Activated CD4-positive, CD25-positive, alpha-beta regulatory T cell treated with anti-CD3 and anti-CD28 coated beads, Interleukin-2, amount 50 U/mL, for 16 hours (primary cell): ENCODE data around the gene YDJC.
"Not testable (repeated sequence)": the region's sequence is repeated elsewhere in the genome, so short reads cannot be mapped to it uniquely, and the experiment has no call there.

Source experiments
- DNase-seq: peaks from one replicate; pipeline ENCODE4 v3.0.0-alpha.2; 2020; ENCODE audit warnings: low read depth, low spot score

Gene YDJC

GRCh38 chr22:21606775-21607174 lies 23.0 kb downstream of the YDJC start:
- DNase-seq, result no peak

- no peak for DNase-seq
Observed at GRCh38 chr22:21605887-21606564, 23.8 kb downstream of the YDJC start.

- DNase-seq, result no peak
Observed at GRCh38 chr22:21603973-21604372, 25.8 kb downstream of the YDJC start.

- DNase-seq, result no peak
Observed at GRCh38 chr22:21602579-21602978, 27.2 kb downstream of the YDJC start.

- no peak for DNase-seq
Observed at GRCh38 chr22:21599053-21599893, 30.5 kb downstream of the YDJC start.

GRCh38 chr22:21598302-21598701 lies 31.5 kb downstream of the YDJC start:
- no peak for DNase-seq

GRCh38 chr22:21596356-21597135 lies 33.3 kb downstream of the YDJC start:
- not testable (repeated sequence) for DNase-seq

- no peak for DNase-seq
Observed at GRCh38 chr22:21594865-21595452, 34.9 kb downstream of the YDJC start.

GRCh38 chr22:21593406-21594232 lies 36.2 kb downstream of the YDJC start:
- DNase-seq, result no peak

- DNase-seq, result no peak
Observed at GRCh38 chr22:21592422-21592821, 37.4 kb downstream of the YDJC start.

- DNase-seq, result no peak
Observed at GRCh38 chr22:21591695-21592094, 38.1 kb downstream of the YDJC start.

GRCh38 chr22:21590809-21591641 lies 38.8 kb downstream of the YDJC start:
- no peak for DNase-seq

- DNase-seq, result no peak
Observed at GRCh38 chr22:21589396-21589795, 40.4 kb downstream of the YDJC start.

GRCh38 chr22:21587803-21588611 lies 41.8 kb downstream of the YDJC start:
- no peak for DNase-seq

- DNase-seq, result no peak
Observed at GRCh38 chr22:21585389-21585788, 44.4 kb downstream of the YDJC start.

GRCh38 chr22:21582801-21583740 lies 46.8 kb downstream of the YDJC start:
- no peak for DNase-seq

- DNase-seq, result not testable (repeated sequence)
Observed at GRCh38 chr22:21581009-21581713, 48.7 kb downstream of the YDJC start.
